Fibroblast of lung (primary cell): ENCODE data around the gene SACM1L. TPM values are rescaled to one million over a fixed set of nuclear protein-coding genes. Genes with fewer than 3 reads are reported as not detected.

Source experiments
- DNase-seq, 2 donors: peaks; one replicate each; pipeline versions ENCODE4 v3.0.0 to v3.0.0-alpha.2; 2010; ENCODE audit warnings: low read depth in 2 of 2
- H2AFZ ChIP-seq: 2 replicates; pipeline ENCODE4 v1.5.1; 2012; ENCODE audit warnings: low read length, control low read depth, inconsistent platforms
- H3K27ac ChIP-seq: 2 replicates; pipeline ENCODE4 v1.5.1; 2011; ENCODE audit warnings: low read length, control low read depth; ENCODE audit not compliant: insufficient read depth
- H3K27me3 ChIP-seq: 2 replicates; pipeline ENCODE4 v1.5.1; 2011; ENCODE audit warnings: mild to moderate bottlenecking, low read length; ENCODE audit not compliant: control insufficient read depth, insufficient read depth
- H3K36me3 ChIP-seq: 2 replicates; pipeline ENCODE4 v1.5.1; 2011; ENCODE audit warnings: low read length; ENCODE audit not compliant: control insufficient read depth, insufficient read depth
- H3K4me1 ChIP-seq: 2 replicates; pipeline ENCODE4 v1.5.1; 2011; ENCODE audit warnings: low read length; ENCODE audit not compliant: control insufficient read depth, insufficient read depth; ENCODE audit errors: extremely low read depth
- H3K4me2 ChIP-seq: 2 replicates; pipeline ENCODE4 v1.5.1; 2011; ENCODE audit warnings: low read length, control low read depth; ENCODE audit not compliant: insufficient read depth; ENCODE audit errors: extremely low read depth
- H3K4me3 ChIP-seq, 4 experiments: fragments of 200-600 bp in 1 of 4; sonication (generic) in 1 of 4; replicated peaks in 1 of 4; 2 replicates each; pipeline ENCODE4 v1.5.1; 2011 to 2016; ENCODE audit warnings: low read length in 4 of 4, low read depth in 3 of 4, mild to moderate bottlenecking in 3 of 4, control low read depth in 2 of 4, inconsistent platforms in 1 of 4, mixed read lengths in 1 of 4; ENCODE audit not compliant: insufficient read depth in 1 of 4; ENCODE audit errors: control extremely low read depth in 1 of 4
- H3K79me2 ChIP-seq: 2 replicates; pipeline ENCODE4 v1.5.1; 2012; ENCODE audit warnings: mild to moderate bottlenecking, low read length, inconsistent platforms; ENCODE audit not compliant: control insufficient read depth, insufficient read depth
- H3K9ac ChIP-seq: 2 replicates; pipeline ENCODE4 v1.5.1; 2011; ENCODE audit warnings: mild to moderate bottlenecking, low read length, control low read depth; ENCODE audit not compliant: insufficient read depth
- H3K9me3 ChIP-seq: 2 replicates; pipeline ENCODE4 v1.5.1; 2012; ENCODE audit warnings: low read depth, low read length; ENCODE audit not compliant: control insufficient read depth, insufficient read depth
- H4K20me1 ChIP-seq: 2 replicates; pipeline ENCODE4 v1.5.1; 2011; ENCODE audit warnings: low read length; ENCODE audit not compliant: control insufficient read depth, insufficient read depth; ENCODE audit errors: extremely low read depth
- EZH2 ChIP-seq: IDR thresholded peaks from 2 replicates; pipeline ENCODE4 v1.5.1; 2012; ENCODE audit warnings: low read length, control low read depth, mild to moderate bottlenecking; ENCODE audit errors: missing control alignments
- polyA plus RNA-seq, 2 donors: library from polyadenylated mRNA; depleted of rRNA in 1 of 2; stranded (reverse) in 1 of 2; unstranded in 1 of 2; fragments of >200 nt; gene quantifications; 2 replicates each; pipeline ENCODE4 v1.2.1, GENCODE V29; 2011 to 2012; ENCODE audit warnings: missing spikeins in 1 of 2
- total RNA-seq: library from RNA; depleted of rRNA; stranded (reverse); fragments of >200 nt; gene quantifications from 2 replicates; pipeline ENCODE4 v1.2.1, GENCODE V29; 2014
- TF ChIP-seq, protein P1 (sequence below), 2 donors: IDR thresholded peaks in 1 of 2; conservative IDR thresholded peaks in 1 of 2; 1 replicate in 1 of 2; 2 replicates in 1 of 2; pipeline ENCODE4 v1.5.1; 2011 to 2012; ENCODE audit warnings: low read length in 2 of 2, control low read depth in 1 of 2, inconsistent platforms in 1 of 2, low read depth in 1 of 2, mild to moderate bottlenecking in 1 of 2

The SACM1L gene
- total and polyA plus RNA-seq, 2 donors (not counting 1 experiment from before 2014, with no cell fraction given), result 33.3 to 41.8 TPM

DNA sequence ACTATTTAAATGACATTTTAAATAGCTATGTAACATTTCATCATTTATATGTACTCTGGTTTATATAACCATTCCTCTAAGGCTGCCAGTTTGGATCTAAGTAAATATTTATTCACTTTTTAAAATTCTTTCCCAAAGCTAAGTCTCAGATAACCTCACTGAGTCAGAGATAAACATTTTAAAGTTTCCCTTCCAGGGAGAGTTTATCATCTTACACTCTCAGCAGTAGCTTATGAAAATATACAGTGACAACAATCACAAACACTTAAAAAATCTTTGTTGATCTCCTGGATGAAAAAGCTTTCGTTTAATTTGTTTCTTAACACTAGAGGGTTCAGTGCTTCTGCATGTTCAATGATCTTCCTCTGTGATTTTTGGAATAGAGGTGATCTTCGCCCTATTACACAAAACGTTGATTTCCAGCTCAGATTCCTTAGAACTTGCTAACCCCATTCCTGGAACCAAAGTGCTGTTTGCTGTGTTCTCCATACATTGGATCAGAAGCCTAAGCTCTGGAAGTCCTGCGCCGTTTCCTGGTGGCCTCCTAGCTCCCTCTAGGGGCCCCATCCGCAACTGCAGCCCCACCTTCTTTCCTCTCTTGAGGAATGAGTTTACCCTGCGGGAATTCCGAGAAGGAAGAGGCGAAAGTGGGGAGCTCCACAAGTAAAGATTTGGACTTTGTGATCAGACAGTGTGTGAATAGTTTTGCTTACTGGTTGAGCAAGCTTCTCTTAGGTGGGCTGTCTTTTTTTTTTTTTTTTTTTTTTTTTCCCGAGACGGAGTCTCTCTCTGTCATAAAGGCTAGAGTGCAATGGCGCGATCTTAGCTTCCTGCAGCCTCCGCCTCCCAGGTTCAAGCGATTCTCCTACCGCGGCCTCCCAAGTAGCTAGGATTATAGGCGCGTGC, 29.3 kb upstream of the SACM1L start:
- H3K79me2 ChIP-seq, result peaks cover 32% of the 10 kb centered on the region
- no peak overlapping the region for H3K9ac ChIP-seq
- DNase-seq, result peak; percentile 79 to 95
- H4K20me1 ChIP-seq, result no peaks in the 10 kb centered on the region
- H2AFZ ChIP-seq, result no peak overlapping the region
- TF ChIP-seq, protein P1, sequence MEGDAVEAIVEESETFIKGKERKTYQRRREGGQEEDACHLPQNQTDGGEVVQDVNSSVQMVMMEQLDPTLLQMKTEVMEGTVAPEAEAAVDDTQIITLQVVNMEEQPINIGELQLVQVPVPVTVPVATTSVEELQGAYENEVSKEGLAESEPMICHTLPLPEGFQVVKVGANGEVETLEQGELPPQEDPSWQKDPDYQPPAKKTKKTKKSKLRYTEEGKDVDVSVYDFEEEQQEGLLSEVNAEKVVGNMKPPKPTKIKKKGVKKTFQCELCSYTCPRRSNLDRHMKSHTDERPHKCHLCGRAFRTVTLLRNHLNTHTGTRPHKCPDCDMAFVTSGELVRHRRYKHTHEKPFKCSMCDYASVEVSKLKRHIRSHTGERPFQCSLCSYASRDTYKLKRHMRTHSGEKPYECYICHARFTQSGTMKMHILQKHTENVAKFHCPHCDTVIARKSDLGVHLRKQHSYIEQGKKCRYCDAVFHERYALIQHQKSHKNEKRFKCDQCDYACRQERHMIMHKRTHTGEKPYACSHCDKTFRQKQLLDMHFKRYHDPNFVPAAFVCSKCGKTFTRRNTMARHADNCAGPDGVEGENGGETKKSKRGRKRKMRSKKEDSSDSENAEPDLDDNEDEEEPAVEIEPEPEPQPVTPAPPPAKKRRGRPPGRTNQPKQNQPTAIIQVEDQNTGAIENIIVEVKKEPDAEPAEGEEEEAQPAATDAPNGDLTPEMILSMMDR (conservative IDR thresholded peaks at IDR 0.05 in 1 of 2, IDR thresholded peaks at IDR 0.05 in 1 of 2; ENCODE audit: low read depth in 1 of 2, low read length in 2 of 2), result peak; percentile 99
- TF ChIP-seq EZH2, result no peak
- no peaks in the 10 kb centered on the region for H3K9me3 ChIP-seq
- H3K36me3 ChIP-seq, result no peaks in the 10 kb centered on the region
- H3K27me3 ChIP-seq, result no peaks in the 10 kb centered on the region
- H3K27ac ChIP-seq, result peak overlapping the region; percentile 49
- H3K4me2 ChIP-seq, result no peak overlapping the region
- no peak overlapping the region for H3K4me3 ChIP-seq
- H3K4me1 ChIP-seq, result peaks cover 25% of the 10 kb centered on the region

DNA sequence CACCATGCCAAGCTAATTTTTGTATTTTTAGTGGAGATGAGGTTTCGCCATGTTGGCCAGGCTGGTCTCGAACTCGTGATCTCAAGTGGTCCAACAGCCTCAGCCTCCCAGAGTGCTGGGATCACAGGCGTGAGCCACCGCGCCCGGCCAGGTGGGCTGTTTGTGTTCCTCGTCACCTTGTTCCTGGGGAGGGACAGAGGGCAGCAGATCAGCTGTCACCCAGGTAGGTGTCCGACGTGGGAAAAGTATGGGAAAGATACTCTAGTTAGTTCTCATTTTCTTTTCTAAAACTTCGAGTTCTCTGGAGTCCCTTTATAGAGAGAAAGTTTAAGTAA, 28.7 kb upstream of the SACM1L start:
- DNase-seq, result no peak
- TF ChIP-seq, protein P1 (conservative IDR thresholded peaks at IDR 0.05 in 1 of 2, IDR thresholded peaks at IDR 0.05 in 1 of 2; ENCODE audit: low read depth in 1 of 2, low read length in 2 of 2), result no peak
- no peak for TF ChIP-seq EZH2
- Histone ChIP-seq H3K4me2 (no peak overlapping the region), H3K27me3 (no peaks in the 10 kb centered on the region), H3K36me3 (no peaks in the 10 kb centered on the region), H3K9me3 (no peaks in the 10 kb centered on the region), H3K4me3 (no peak overlapping the region), H2AFZ (no peak overlapping the region), H4K20me1 (no peaks in the 10 kb centered on the region), H3K4me1 (peaks cover 23% of the 10 kb centered on the region), H3K27ac (peak overlapping the region; percentile 4), H3K9ac (no peak overlapping the region), H3K79me2 (peaks cover 28% of the 10 kb centered on the region)

DNA sequence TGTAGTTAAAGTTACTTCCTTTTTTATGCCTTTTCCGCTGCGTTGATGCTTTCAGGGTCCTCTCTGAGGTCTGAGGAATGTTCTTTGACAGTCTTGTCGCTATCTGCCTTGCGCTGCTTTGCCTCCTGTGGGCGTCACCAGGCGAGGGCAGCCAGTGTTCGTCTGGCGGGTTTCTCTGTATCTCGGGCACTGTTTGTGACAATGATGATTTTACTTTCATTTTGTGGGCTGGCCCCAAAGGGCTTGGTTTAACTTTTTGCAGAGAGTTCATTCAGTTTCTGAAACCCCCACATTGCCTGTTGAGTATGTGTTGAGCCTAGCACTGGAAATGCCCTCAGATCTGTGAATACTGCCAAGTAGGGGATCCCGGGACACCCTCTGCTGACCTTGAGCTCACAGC, 24.6 kb upstream of the SACM1L start:
- peaks cover 44% of the 10 kb centered on the region for H3K4me1 ChIP-seq
- no peaks in the 10 kb centered on the region for H3K9me3 ChIP-seq
- no peaks in the 10 kb centered on the region for H3K27me3 ChIP-seq
- TF ChIP-seq, protein P1 (conservative IDR thresholded peaks at IDR 0.05 in 1 of 2, IDR thresholded peaks at IDR 0.05 in 1 of 2; ENCODE audit: low read depth in 1 of 2, low read length in 2 of 2), result no peak
- no peak for TF ChIP-seq EZH2
- H3K9ac ChIP-seq, result peak overlapping the region; percentile 11
- H3K36me3 ChIP-seq, result peaks cover 4% of the 10 kb centered on the region
- H3K4me3 ChIP-seq, result peak overlapping the region; percentile 4 to 22 (median 16)
- peak overlapping the region; percentile 71 for H3K4me2 ChIP-seq
- peaks cover 19% of the 10 kb centered on the region for H3K79me2 ChIP-seq
- H2AFZ ChIP-seq, result no peak overlapping the region
- H3K27ac ChIP-seq, result peak overlapping the region; percentile 43
- H4K20me1 ChIP-seq, result no peaks in the 10 kb centered on the region
- no peak for DNase-seq
